GM23338 (cell line): ENCODE data around the gene SZT2.

Experiments used
- CREB1 ChIP-seq: fragments of 250-450 bp; sonication (Bioruptor Pico); IDR thresholded peaks from 2 replicates; pipeline ENCODE4 v1.5.0; 2020; ENCODE audit warnings: low read depth, mild to moderate bottlenecking, moderate library complexity
- CTCF ChIP-seq, 2 experiments: fragments of 200-600 bp in 1 of 2; sonication (generic) in 1 of 2; conservative IDR thresholded peaks; 2 replicates each; pipeline versions ENCODE4 v1.5.1 to v1.6.1; 2016 to 2017; ENCODE audit warnings: antibody characterized with exemption in 2 of 2, low read depth in 2 of 2, mild to moderate bottlenecking in 2 of 2, moderate library complexity in 1 of 2
- ETS1 ChIP-seq: IDR thresholded peaks from 2 replicates; pipeline ENCODE4 v1.6.1; 2016; ENCODE audit warnings: antibody characterized with exemption
- EZH2 ChIP-seq: fragments of 200-600 bp; sonication (generic); IDR thresholded peaks from one replicate; pipeline ENCODE4 v1.8.0; 2017; ENCODE audit warnings: antibody characterized with exemption, mild to moderate bottlenecking, low read depth; ENCODE audit not compliant: unreplicated experiment
- EZH2phosphoT487 ChIP-seq: fragments of 200-600 bp; sonication (generic); IDR thresholded peaks from one replicate; pipeline ENCODE4 v1.8.1; 2018; ENCODE audit warnings: antibody characterized with exemption; ENCODE audit not compliant: unreplicated experiment
- NANOG ChIP-seq: IDR thresholded peaks from 2 replicates; pipeline ENCODE4 v1.6.1; 2016; ENCODE audit warnings: antibody characterized with exemption, borderline replicate concordance
- POLR2AphosphoS5 ChIP-seq: IDR thresholded peaks from 2 replicates; pipeline ENCODE4 v1.6.1; 2016; ENCODE audit warnings: antibody characterized with exemption, low read depth
- REST ChIP-seq: IDR thresholded peaks from one replicate; pipeline ENCODE4 v1.6.1; 2018; ENCODE audit warnings: antibody characterized with exemption; ENCODE audit not compliant: unreplicated experiment
- ZNF114 ChIP-seq: fragments of 250-450 bp; sonication (Bioruptor Pico); IDR thresholded peaks from 2 replicates; pipeline ENCODE4 v1.5.0; 2020; ENCODE audit warnings: mild to moderate bottlenecking, moderate library complexity
- ZNF462 ChIP-seq: fragments of 250-450 bp; sonication (Bioruptor Pico); IDR thresholded peaks from 2 replicates; pipeline ENCODE4 v1.5.0; 2020; ENCODE audit warnings: mild to moderate bottlenecking, moderate library complexity

- TF ChIP-seq ETS1, result no peak
- no peak for TF ChIP-seq CTCF (conservative IDR thresholded peaks at IDR 0.05; ENCODE audit: low read depth in 2 of 2)
- no peak for TF ChIP-seq REST
- no peak for TF ChIP-seq CREB1
- TF ChIP-seq NANOG, result no peak
- no peak for TF ChIP-seq EZH2
- TF ChIP-seq EZH2phosphoT487, result no peak
- no peak for TF ChIP-seq POLR2AphosphoS5
- TF ChIP-seq ZNF114 (CRISPR knock-in tag), result no peak
- TF ChIP-seq ZNF462 (CRISPR knock-in tag), result no peak
Observed at GRCh38 chr1:43443197-43443946, 53.7 kb downstream of the SZT2 start.
